Ectodermal cell (in vitro differentiated cells): ENCODE measurements around the gene PRAMEF12.

Source experiments
- H3K27ac ChIP-seq: 2 replicates; pipeline ENCODE4 v1.7.0; 2013; ENCODE audit warnings: mild to moderate bottlenecking, low read depth, low read length; ENCODE audit not compliant: insufficient read depth, poor library complexity, severe bottlenecking
- H3K27me3 ChIP-seq: 2 replicates; pipeline ENCODE4 v1.7.0; 2013; ENCODE audit warnings: mild to moderate bottlenecking, low read length; ENCODE audit not compliant: insufficient read depth, control insufficient read depth, poor library complexity, severe bottlenecking
- H3K36me3 ChIP-seq: one replicate; pipeline ENCODE4 v1.7.0; 2013; ENCODE audit warnings: low read length; ENCODE audit not compliant: control insufficient read depth, insufficient read depth
- H3K4me1 ChIP-seq: one replicate; pipeline ENCODE4 v1.7.0; 2013; ENCODE audit warnings: low read length; ENCODE audit not compliant: control insufficient read depth, insufficient read depth
- H3K4me3 ChIP-seq: 2 replicates; pipeline ENCODE4 v1.7.0; 2013; ENCODE audit warnings: low read depth, low read length, control low read depth; ENCODE audit not compliant: insufficient read depth
- H3K9me3 ChIP-seq: 2 replicates; pipeline ENCODE4 v1.7.0; 2013; ENCODE audit warnings: mild to moderate bottlenecking, low read length, moderate library complexity; ENCODE audit not compliant: control insufficient read depth
- WGBS, 2 experiments: methylation state at CpG; one replicate each; pipeline ENCODE4 v1.1.7; 2013; ENCODE audit warnings: missing lambda C conversion rate in 2 of 2; 5-methylcytosine and 5-hydroxymethylcytosine counted together

Gene PRAMEF12

DNA sequence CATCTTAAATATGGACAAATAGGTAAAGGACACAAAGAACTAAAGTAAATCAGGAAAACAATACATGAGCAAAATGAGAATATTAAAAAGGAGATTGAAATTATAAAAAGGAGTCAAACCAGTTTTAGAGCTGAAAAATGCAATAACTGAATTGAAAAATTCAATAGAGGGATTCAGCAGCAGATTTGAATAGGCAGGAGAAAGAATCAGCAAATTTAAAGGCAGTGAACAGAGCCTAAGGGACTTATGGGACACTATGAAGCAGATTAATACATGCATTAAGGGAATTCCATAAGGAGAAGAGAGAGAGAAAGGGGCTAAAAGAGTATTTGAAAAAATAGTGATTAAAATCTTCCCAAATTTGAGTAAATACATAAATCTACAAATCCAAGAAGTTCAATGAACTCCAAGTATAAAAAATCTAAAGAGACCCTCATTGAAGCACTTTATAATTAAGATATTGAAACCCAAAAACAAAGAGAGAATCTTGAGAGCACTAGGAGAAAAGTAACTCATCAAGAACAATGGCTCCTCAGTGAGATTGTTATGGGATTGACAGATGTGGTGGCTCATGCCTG, 24.7 kb upstream of the PRAMEF12 start:
- H3K4me3 ChIP-seq, result no peak overlapping the region
- H3K36me3 ChIP-seq, result no peaks in the 10 kb centered on the region
- H3K9me3 ChIP-seq, result peaks cover 8% of the 10 kb centered on the region
- H3K27me3 ChIP-seq, result no peaks in the 10 kb centered on the region
- H3K4me1 ChIP-seq, result no peaks in the 10 kb centered on the region
- no peak overlapping the region for H3K27ac ChIP-seq

DNA sequence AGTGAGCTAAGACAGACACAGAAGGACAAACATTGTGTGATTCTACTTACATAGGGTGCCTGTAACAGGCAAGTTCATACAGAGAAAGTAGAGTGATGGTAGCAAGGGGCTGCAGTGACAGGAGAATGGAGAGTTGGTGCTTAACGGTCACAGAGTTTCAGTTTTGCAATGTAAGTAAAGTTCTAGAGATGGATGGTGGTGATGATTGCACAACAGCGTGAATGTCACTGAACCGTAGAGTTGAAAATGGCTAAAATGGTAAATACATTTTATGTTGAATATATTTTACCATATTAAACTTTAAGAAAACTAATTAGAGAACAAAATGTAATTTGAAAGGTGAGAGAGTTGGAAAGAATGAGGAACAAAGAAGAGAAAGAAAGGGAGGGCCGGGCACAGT, 18.8 kb upstream of the PRAMEF12 start:
- 92 to 97% methylated on average over 3 to 4 of the region's 4 CpGs for WGBS, 2 experiments
- Histone ChIP-seq H3K9me3 (no peaks in the 10 kb centered on the region), H3K27ac (no peak overlapping the region), H3K4me3 (no peak overlapping the region), H3K36me3 (no peaks in the 10 kb centered on the region), H3K27me3 (no peaks in the 10 kb centered on the region), H3K4me1 (no peaks in the 10 kb centered on the region)

DNA sequence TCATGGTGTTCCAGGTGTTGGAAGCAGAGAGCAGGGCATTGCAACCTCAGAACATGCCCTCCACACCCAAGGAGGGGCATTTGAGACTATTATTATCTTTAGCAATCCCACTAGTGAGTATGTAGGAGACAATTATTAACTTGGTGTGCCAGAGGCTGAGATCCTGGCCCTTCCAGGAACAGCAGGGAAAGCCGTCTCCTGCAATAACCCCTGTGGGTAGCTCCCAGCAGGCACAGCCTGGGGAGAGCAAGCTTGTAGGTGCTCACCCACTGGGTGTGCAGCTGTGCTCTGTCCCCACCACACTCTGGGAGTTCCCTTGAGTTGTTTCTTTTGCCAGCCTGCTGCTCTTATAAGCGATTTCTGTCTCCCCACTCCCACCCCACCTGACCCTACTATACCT, 17.3 kb upstream of the PRAMEF12 start:
- H3K36me3 ChIP-seq, result no peaks in the 10 kb centered on the region
- H3K27me3 ChIP-seq, result no peaks in the 10 kb centered on the region
- H3K4me1 ChIP-seq, result no peaks in the 10 kb centered on the region
- no peaks in the 10 kb centered on the region for H3K9me3 ChIP-seq
- WGBS, 2 experiments, result 84 to 93% methylated on average over 1 to 2 of the region's 2 CpGs
- H3K27ac ChIP-seq, result no peak overlapping the region
- H3K4me3 ChIP-seq, result no peak overlapping the region

DNA sequence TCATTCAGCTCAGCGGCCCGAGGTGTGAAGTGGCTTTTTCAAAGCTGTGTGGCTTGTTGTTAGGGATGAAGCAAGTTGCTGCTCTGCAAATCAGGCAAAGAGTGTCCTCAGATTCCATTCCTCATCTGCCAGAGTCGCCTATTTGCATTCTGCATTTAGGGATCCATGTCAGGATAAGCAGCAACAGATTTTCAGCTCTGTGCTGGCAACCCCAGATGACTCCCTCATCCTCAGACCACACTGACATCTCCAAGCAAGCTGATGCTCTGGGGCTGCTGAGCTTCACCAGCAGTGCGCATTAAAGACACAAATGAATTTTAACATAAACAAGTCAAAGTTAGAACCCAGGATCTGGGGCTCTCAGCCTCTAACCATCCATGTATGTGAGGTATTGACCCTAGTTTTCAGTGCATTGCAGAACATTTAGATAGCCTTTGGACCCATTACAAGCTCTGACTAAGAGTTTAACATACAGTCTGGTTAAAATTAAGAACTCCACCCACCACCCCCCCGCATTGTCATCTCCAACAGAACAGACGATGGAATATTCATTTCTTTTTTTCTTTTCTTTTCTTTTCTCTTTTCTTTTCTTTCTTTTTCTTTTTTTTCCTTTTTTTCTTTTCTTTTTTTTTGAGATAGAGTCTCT, 16.6 kb upstream of the PRAMEF12 start:
- no peaks in the 10 kb centered on the region for H3K4me1 ChIP-seq
- no peak overlapping the region for H3K4me3 ChIP-seq
- 88 to 90% methylated on average over 6 of the region's 6 CpGs for WGBS, 2 experiments
- H3K27ac ChIP-seq, result no peak overlapping the region
- no peaks in the 10 kb centered on the region for H3K27me3 ChIP-seq
- H3K36me3 ChIP-seq, result no peaks in the 10 kb centered on the region
- no peaks in the 10 kb centered on the region for H3K9me3 ChIP-seq

DNA sequence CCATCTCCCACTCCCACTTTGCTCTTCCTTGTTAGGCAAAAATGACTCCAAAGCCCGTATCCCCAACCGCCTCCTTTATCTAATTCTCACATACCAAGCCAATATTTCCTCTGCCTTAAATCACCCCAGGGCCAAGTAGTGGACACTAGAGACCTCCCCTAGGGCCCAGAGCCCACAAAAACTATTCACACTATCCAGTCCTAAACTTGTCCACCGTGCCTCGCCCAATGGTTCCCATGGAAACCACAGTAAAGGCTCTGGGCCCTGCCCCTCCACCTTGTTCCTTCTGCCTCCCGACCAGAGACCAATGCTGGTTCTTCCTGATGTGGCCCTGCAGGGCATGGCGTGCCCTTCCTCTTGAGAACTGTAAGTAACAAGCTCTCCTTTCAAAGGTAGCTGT, 15.7 kb upstream of the PRAMEF12 start:
- Histone ChIP-seq H3K36me3 (no peaks in the 10 kb centered on the region), H3K27ac (no peak overlapping the region), H3K9me3 (no peaks in the 10 kb centered on the region), H3K27me3 (no peaks in the 10 kb centered on the region), H3K4me1 (no peaks in the 10 kb centered on the region), H3K4me3 (no peak overlapping the region)
- 89 to 90% methylated on average over 6 of the region's 6 CpGs for WGBS, 2 experiments

DNA sequence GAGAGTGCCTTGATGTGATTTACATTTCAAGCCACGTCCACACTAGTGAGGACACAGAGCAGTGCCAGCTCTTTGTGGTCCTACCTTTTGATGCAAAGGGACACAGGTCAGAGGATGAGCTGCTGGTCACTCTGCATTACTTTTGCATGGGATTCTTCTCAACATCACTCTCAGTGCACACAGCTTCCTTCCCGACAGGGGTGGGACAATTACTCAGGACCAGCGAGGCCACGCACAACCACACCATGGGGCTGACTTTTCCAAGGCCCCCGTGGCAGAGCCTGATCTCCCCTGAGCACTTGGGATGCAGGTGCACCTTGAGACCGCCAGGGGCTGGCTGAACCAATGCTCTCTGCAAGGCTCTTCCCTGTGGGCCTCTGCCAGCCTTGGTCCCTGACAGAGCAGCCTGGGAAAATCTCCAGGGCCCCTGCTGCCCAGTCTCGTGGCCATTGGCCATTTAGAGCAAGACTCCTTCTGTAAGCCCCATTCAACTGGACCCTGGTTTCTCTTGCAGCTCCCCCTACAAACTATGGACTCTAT, 13.2 kb upstream of the PRAMEF12 start:
- 79 to 82% methylated on average over 7 of the region's 7 CpGs for WGBS, 2 experiments
- no peak overlapping the region for H3K27ac ChIP-seq
- no peaks in the 10 kb centered on the region for H3K36me3 ChIP-seq
- H3K4me1 ChIP-seq, result no peaks in the 10 kb centered on the region
- no peak overlapping the region for H3K4me3 ChIP-seq
- no peaks in the 10 kb centered on the region for H3K27me3 ChIP-seq
- H3K9me3 ChIP-seq, result no peaks in the 10 kb centered on the region

DNA sequence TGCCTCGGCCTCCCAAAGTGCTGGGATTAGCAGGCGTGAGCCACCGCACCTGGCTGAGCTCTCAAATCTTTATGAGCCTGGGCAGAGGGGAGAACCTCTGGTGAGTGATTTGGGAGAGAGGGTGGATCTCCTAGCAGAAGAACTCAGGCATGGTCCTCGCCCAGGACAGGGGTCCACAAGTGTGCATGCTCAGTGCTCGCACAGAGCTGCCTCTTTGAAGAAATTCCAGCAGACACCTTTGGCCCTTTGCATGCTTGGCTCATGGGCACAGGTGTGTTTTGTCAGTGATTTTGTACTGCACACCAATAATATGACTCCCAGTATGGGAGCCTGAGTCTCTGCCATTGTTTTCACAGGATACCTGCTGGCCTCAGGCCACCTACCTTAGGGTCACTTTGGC, 11.8 kb upstream of the PRAMEF12 start:
- 91 to 94% methylated on average over 5 of the region's 5 CpGs for WGBS, 2 experiments

DNA sequence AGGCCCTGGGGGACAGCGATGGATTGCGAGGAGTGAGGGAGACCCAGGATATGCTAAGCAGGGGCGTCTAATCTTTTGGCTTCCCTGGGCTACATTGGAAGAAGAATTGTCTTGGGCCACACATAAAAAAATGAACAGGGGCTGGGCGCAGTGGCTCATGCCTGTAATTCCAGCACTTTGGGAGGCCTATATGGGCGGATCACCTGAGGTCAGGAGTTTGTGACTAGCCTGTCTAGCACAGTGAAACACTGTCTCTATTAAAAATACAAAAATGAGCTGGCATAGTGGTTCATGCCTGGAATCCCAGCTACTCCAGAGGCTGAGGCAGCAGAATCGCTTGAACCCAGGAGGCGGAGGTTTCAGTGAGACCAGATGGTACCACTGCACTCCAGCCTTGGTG, 10.8 kb upstream of the PRAMEF12 start:
- H3K4me3 ChIP-seq, result no peak overlapping the region

More for the DNA sequence above, 11.8 kb upstream of the PRAMEF12 start:
- no peaks in the 10 kb centered on the region for H3K9me3 ChIP-seq
- no peaks in the 10 kb centered on the region for H3K27me3 ChIP-seq
- H3K36me3 ChIP-seq, result no peaks in the 10 kb centered on the region
- no peak overlapping the region for H3K4me3 ChIP-seq
- H3K27ac ChIP-seq, result no peak overlapping the region
- H3K4me1 ChIP-seq, result no peaks in the 10 kb centered on the region

DNA sequence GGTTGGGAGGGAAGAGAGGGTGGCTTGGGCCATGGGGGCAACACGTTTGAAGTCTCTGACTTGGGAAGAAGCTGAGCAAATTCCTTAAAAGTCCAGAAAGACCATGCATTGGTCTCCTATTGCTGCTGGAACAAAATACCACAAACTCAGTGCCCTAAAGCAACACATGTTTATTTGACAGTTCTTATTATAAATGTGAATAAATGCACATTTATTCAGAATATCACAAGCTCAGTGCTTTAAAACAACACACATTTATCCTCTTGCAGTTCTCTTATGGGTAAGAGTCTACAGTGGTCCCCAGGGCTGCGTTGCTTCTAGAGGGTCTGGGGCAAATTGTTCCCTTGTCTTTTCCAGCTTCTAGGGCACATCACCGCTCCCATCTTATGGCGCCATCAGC, 10.1 kb upstream of the PRAMEF12 start:
- Histone ChIP-seq H3K4me1 (no peaks in the 10 kb centered on the region), H3K27ac (no peak overlapping the region), H3K27me3 (no peaks in the 10 kb centered on the region), H3K4me3 (no peak overlapping the region), H3K36me3 (no peaks in the 10 kb centered on the region), H3K9me3 (no peaks in the 10 kb centered on the region)
- 90 to 93% methylated on average over 4 of the region's 4 CpGs for WGBS, 2 experiments

More for the DNA sequence above, 10.8 kb upstream of the PRAMEF12 start:
- Histone ChIP-seq H3K27me3 (no peaks in the 10 kb centered on the region), H3K36me3 (no peaks in the 10 kb centered on the region), H3K4me1 (no peaks in the 10 kb centered on the region), H3K9me3 (no peaks in the 10 kb centered on the region), H3K27ac (no peak overlapping the region)
- WGBS, 2 experiments, result 91 to 94% methylated on average over 7 of the region's 7 CpGs

DNA sequence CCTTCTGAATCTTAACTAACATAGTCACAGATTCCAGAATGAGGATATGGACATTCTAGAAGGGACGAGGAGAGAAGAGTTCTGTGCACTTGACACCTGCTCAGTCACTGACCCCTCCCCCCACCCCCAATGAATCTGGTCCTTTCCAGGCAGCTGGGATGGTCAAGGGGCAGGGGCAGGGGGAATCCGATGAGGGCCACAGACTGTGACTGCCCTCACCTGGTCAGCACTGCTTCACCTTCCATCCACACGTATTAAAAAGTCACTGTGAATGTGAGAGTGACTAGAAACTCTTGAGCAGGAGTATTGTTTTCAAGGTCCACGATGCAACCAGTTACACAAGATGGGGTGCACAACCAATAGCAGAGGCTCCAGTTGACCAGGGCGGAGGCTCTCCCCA, 9.5 kb upstream of the PRAMEF12 start:
- WGBS, 2 experiments, result 81 to 84% methylated on average over 4 to 5 of the region's 5 CpGs
- Histone ChIP-seq H3K36me3 (no peaks in the 10 kb centered on the region), H3K27ac (no peak overlapping the region), H3K4me1 (no peaks in the 10 kb centered on the region), H3K27me3 (no peaks in the 10 kb centered on the region), H3K9me3 (no peaks in the 10 kb centered on the region), H3K4me3 (no peak overlapping the region)
